K562 (cell line): ENCODE measurements around the gene C1orf167. TPM values are rescaled to one million over a fixed set of nuclear protein-coding genes. Genes with fewer than 3 reads are reported as not detected.

Source experiments
- FOS ChIP-seq: IDR thresholded peaks from 3 replicates; pipeline ENCODE4 v1.6.1; 2011; ENCODE audit not compliant: insufficient read length; ENCODE audit errors: extremely low read depth
- FOXA1 ChIP-seq: fragments of 450-650 bp; IDR thresholded peaks from 2 replicates; pipeline ENCODE4 v1.6.1; 2016; ENCODE audit warnings: mild to moderate bottlenecking, borderline replicate concordance
- FUS ChIP-seq: fragments of 200-400 bp; formaldehyde crosslinking; optimal IDR thresholded peaks from 2 replicates; pipeline ENCODE3; 2017; ENCODE audit warnings: low read depth, low read length
- HDAC6 ChIP-seq: IDR thresholded peaks from 2 replicates; pipeline ENCODE4 v1.6.1; 2012; ENCODE audit warnings: low read depth, mild to moderate bottlenecking, control low read depth, inconsistent platforms, low read length, moderate library complexity
- HOXB6 ChIP-seq: fragments of 250-450 bp; sonication (Bioruptor Pico); IDR thresholded peaks from 2 replicates; pipeline ENCODE4 v1.5.1; 2022; ENCODE audit warnings: mild to moderate bottlenecking, borderline replicate concordance
- MAZ ChIP-seq, 2 experiments: fragments of 450-650 bp in 1 of 2; sonication (generic) in 1 of 2; formaldehyde crosslinking; IDR thresholded peaks in 1 of 2; conservative IDR thresholded peaks in 1 of 2; 2 replicates each; pipeline versions ENCODE4 v1.4.0 to v1.5.0; 2020; ENCODE audit warnings: mild to moderate bottlenecking in 1 of 2, missing genetic modification reagents in 1 of 2
- MCM2 ChIP-seq: fragments of 450-650 bp; IDR thresholded peaks from 2 replicates; pipeline ENCODE4 v1.6.1; 2017; ENCODE audit warnings: low read depth, mild to moderate bottlenecking
- MCM3 ChIP-seq: fragments of 450-650 bp; IDR thresholded peaks from 2 replicates; pipeline ENCODE4 v1.6.1; 2016
- MEIS2 ChIP-seq: fragments of 450-650 bp; IDR thresholded peaks from 2 replicates; pipeline ENCODE4 v1.6.1; 2014; ENCODE audit warnings: mild to moderate bottlenecking; ENCODE audit not compliant: partially characterized antibody
- PCBP1 ChIP-seq: fragments of 200-400 bp; formaldehyde crosslinking; IDR thresholded peaks from 2 replicates; pipeline ENCODE4 v1.6.1; 2018; ENCODE audit warnings: mild to moderate bottlenecking, low read depth, low read length; ENCODE audit not compliant: poor library complexity, severe bottlenecking
- POLR2H ChIP-seq: IDR thresholded peaks from 2 replicates; pipeline ENCODE4 v1.6.1; 2016; ENCODE audit warnings: missing genetic modification characterization, low read depth, mild to moderate bottlenecking, control low read depth, missing compliant biosample characterization, moderate library complexity
- RBM15 ChIP-seq: fragments of 200-400 bp; formaldehyde crosslinking; IDR thresholded peaks from 2 replicates; pipeline ENCODE4 v1.6.1; 2018; ENCODE audit warnings: mild to moderate bottlenecking, low read length, moderate library complexity; ENCODE audit not compliant: insufficient read depth
- SMAD3 ChIP-seq: fragments of 450-650 bp; formaldehyde crosslinking; conservative IDR thresholded peaks from 2 replicates; pipeline ENCODE4 v1.4.0; 2020; ENCODE audit warnings: mild to moderate bottlenecking
- SMAD4 ChIP-seq: fragments of 250-450 bp; sonication (Bioruptor Pico); conservative IDR thresholded peaks from 2 replicates; pipeline ENCODE4 v1.8.0; 2021; ENCODE audit warnings: inconsistent platforms, mild to moderate bottlenecking, moderate library complexity
- SNRNP70 ChIP-seq: fragments of 200-400 bp; formaldehyde crosslinking; optimal IDR thresholded peaks from 2 replicates; pipeline ENCODE3; 2017; ENCODE audit warnings: low read depth, low read length
- TRIM24 ChIP-seq, 2 experiments: fragments of 450-650 bp; IDR thresholded peaks; 2 replicates each; pipeline ENCODE4 v1.6.1; 2016
- XRCC5 ChIP-seq: fragments of 200-400 bp; formaldehyde crosslinking; IDR thresholded peaks from 2 replicates; pipeline ENCODE4 v1.6.1; 2017; ENCODE audit warnings: low read depth, mild to moderate bottlenecking, low read length
- ZNF24 ChIP-seq: fragments of 450-650 bp; IDR thresholded peaks from 2 replicates; pipeline ENCODE4 v1.6.1; 2016
- ZNF3 ChIP-seq: fragments of 250-450 bp; sonication (Bioruptor Pico); IDR thresholded peaks from 2 replicates; pipeline ENCODE4 v1.5.0; 2021; ENCODE audit warnings: mild to moderate bottlenecking, moderate library complexity
- ZNF311 ChIP-seq: fragments of 250-450 bp; sonication (Bioruptor Pico); IDR thresholded peaks from 2 replicates; pipeline ENCODE4 v1.4.0; 2020; ENCODE audit warnings: mild to moderate bottlenecking, moderate library complexity
- ZNF57 ChIP-seq: fragments of 450-650 bp; formaldehyde crosslinking; IDR thresholded peaks from 2 replicates; pipeline ENCODE4 v1.4.0; 2020; ENCODE audit warnings: mild to moderate bottlenecking, moderate library complexity
- polyA plus RNA-seq, 8 experiments: library from polyadenylated mRNA; depleted of rRNA in 4 of 8; stranded (reverse) in 5 of 8; unstranded in 3 of 8; fragments of >200 nt; fragmentation: Nextera tagmentation in 2 of 8; fragmentation: Illumina TruSeq in 1 of 8; extraction: Ambion mirVana in 2 of 8; extraction: Trizol in 1 of 8; gene quantifications; 2 replicates each; pipeline versions ENCODE4 v1.2.1 to v1.2.3, GENCODE V29; 2011 to 2014; ENCODE audit warnings: inconsistent platforms in 1 of 8, missing spikeins in 1 of 8
- total RNA-seq, 7 experiments: library from RNA; depleted of rRNA in 6 of 7; stranded (reverse); fragments of >200 nt in 6 of 7; fragmentation: Illumina TruSeq in 2 of 7; extraction: Trizol in 2 of 7; gene quantifications; 2 replicates each; pipeline versions ENCODE4 v1.2.1 to v1.2.3, GENCODE V29; 2011 to 2021; ENCODE audit warnings: low replicate concordance in 1 of 7
- TF ChIP-seq, protein P1 (sequence below): fragments of 450-650 bp; IDR thresholded peaks from 2 replicates; pipeline ENCODE4 v1.6.1; 2017; ENCODE audit warnings: antibody characterized with exemption, mild to moderate bottlenecking
- TF ChIP-seq, protein P2 (sequence below): fragments of 450-650 bp; IDR thresholded peaks from 2 replicates; pipeline ENCODE4 v1.7.1; 2018; ENCODE audit warnings: mild to moderate bottlenecking, low read depth; ENCODE audit not compliant: partially characterized antibody

C1orf167 gene
- total and polyA plus RNA-seq, 9 of the 15 experiments (the other 6 are each of a cell fraction or from before 2014, with no cell fraction given) = 0.22 to 0.86 (median 0.31) TPM; not detected in 2

DNA sequence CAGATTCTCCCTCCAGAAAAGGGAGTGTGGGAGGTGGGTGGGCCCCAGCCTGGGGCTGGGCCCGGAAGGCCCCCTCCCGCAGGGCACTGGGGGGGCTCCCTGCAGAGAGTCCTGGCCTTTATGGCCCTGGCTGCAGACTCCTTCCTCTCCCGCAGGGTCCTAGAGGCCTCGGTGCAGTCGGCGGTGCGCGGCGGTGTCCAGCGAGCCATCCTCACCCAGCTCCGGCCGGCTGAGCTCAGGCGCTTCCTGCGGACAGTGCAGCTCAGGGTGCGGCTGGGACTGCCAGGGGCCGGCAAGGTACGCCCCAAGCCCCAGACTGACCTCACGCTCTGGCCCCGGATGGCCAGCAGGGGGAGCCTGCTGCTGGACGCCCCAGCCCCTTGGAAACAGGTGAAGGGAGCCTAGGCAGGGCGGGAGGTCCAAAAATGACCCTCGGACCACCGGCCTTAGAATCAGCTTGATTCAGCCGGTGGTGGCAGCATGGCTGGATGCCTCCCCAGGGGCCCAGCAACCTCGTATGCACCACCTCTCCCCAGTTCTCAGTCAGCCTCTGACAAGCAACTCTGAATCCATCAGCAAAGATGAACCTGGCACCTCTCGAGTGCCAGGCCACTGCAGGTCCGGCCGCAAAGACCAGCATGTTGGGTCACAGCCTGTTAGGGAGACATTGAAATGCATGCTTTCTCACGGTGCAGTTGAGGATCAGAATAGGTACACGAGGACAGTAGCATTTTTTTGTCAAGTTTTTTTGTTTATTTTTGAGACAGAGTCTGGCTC, 23.2 kb downstream of the C1orf167 start (continued):
- TF ChIP-seq, protein P1, sequence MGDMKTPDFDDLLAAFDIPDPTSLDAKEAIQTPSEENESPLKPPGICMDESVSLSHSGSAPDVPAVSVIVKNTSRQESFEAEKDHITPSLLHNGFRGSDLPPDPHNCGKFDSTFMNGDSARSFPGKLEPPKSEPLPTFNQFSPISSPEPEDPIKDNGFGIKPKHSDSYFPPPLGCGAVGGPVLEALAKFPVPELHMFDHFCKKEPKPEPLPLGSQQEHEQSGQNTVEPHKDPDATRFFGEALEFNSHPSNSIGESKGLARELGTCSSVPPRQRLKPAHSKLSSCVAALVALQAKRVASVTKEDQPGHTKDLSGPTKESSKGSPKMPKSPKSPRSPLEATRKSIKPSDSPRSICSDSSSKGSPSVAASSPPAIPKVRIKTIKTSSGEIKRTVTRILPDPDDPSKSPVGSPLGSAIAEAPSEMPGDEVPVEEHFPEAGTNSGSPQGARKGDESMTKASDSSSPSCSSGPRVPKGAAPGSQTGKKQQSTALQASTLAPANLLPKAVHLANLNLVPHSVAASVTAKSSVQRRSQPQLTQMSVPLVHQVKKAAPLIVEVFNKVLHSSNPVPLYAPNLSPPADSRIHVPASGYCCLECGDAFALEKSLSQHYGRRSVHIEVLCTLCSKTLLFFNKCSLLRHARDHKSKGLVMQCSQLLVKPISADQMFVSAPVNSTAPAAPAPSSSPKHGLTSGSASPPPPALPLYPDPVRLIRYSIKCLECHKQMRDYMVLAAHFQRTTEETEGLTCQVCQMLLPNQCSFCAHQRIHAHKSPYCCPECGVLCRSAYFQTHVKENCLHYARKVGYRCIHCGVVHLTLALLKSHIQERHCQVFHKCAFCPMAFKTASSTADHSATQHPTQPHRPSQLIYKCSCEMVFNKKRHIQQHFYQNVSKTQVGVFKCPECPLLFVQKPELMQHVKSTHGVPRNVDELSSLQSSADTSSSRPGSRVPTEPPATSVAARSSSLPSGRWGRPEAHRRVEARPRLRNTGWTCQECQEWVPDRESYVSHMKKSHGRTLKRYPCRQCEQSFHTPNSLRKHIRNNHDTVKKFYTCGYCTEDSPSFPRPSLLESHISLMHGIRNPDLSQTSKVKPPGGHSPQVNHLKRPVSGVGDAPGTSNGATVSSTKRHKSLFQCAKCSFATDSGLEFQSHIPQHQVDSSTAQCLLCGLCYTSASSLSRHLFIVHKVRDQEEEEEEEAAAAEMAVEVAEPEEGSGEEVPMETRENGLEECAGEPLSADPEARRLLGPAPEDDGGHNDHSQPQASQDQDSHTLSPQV = peak; percentile 94
- TF ChIP-seq POLR2H (tag) = no peak
- 0 out of 2 replicates have a peak, but pooled peaks have one; percentile 26 for TF ChIP-seq HOXB6
- TF ChIP-seq SMAD3 (CRISPR knock-in tag) = no peak; the same call in 1 of the 2 replicates
- no peak for TF ChIP-seq MCM3
- peak; percentile 42; the same call in 1 of the 2 replicates for TF ChIP-seq ZNF24
- no peak for TF ChIP-seq FOXA1
- no peak for TF ChIP-seq FUS
- TF ChIP-seq, protein P2, sequence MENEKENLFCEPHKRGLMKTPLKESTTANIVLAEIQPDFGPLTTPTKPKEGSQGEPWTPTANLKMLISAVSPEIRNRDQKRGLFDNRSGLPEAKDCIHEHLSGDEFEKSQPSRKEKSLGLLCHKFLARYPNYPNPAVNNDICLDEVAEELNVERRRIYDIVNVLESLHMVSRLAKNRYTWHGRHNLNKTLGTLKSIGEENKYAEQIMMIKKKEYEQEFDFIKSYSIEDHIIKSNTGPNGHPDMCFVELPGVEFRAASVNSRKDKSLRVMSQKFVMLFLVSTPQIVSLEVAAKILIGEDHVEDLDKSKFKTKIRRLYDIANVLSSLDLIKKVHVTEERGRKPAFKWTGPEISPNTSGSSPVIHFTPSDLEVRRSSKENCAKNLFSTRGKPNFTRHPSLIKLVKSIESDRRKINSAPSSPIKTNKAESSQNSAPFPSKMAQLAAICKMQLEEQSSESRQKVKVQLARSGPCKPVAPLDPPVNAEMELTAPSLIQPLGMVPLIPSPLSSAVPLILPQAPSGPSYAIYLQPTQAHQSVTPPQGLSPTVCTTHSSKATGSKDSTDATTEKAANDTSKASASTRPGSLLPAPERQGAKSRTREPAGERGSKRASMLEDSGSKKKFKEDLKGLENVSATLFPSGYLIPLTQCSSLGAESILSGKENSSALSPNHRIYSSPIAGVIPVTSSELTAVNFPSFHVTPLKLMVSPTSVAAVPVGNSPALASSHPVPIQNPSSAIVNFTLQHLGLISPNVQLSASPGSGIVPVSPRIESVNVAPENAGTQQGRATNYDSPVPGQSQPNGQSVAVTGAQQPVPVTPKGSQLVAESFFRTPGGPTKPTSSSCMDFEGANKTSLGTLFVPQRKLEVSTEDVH = peak; percentile 33
- no peak for TF ChIP-seq SNRNP70
- no peak for TF ChIP-seq RBM15
- TF ChIP-seq MEIS2 = no peak
- peak in 1 of 2 experiments; percentile 22; a peak in 1 of 4 replicates for TF ChIP-seq TRIM24 (IDR thresholded peaks at IDR 0.05)
- no peak for TF ChIP-seq HDAC6
- no peak for TF ChIP-seq FOS
- TF ChIP-seq XRCC5 = peak; percentile 91
- TF ChIP-seq ZNF3 (CRISPR knock-in tag) = no peak
- no peak for TF ChIP-seq ZNF311
- 0 out of 2 replicates have a peak, but pooled peaks have one; percentile 52 for TF ChIP-seq ZNF57 (CRISPR knock-in tag)
- peak; percentile 75 to 88; a peak in 3 of 4 replicates for TF ChIP-seq MAZ (CRISPR knock-in tag; conservative IDR thresholded peaks at IDR 0.05 in 1 of 2, IDR thresholded peaks at IDR 0.05 in 1 of 2)
- TF ChIP-seq SMAD4 (CRISPR knock-in tag) = peak; percentile 82; the same call in 1 of the 2 replicates
- peak; percentile 37 for TF ChIP-seq PCBP1
- TF ChIP-seq MCM2 = no peak
